Left renal cortex interstitium (tissue), 4 donors: ENCODE results near the gene PCSK6. TPM values are rescaled to one million over a fixed set of nuclear protein-coding genes. Genes with fewer than 3 reads are reported as not detected.

Experiments
- DNase-seq, 4 donors: peaks; one replicate each; pipeline ENCODE4 v3.0.0-alpha.2; 2013; ENCODE audit warnings: low read depth in 4 of 4, low spot score in 2 of 4, missing footprints in 1 of 4
- polyA plus RNA-seq, 4 donors: library from polyadenylated mRNA; unstranded; fragments of 120-200 nt; gene quantifications; one replicate each; pipeline ENCODE4 v1.2.1, GENCODE V29; 2013; ENCODE audit not compliant: insufficient read length in 4 of 4

PCSK6 gene
- polyA plus RNA-seq = 1 to 10 TPM; 7.2 to 8.2 (median 8.1) TPM

- no peak for DNase-seq
These were observed at the start of gene PCSK6 for GRCh38 chr15:101489599-101490407. PCSK6 (minus strand) TSS chr15:101489707; CDS start chr15:101489670, 37 bp downstream.

- DNase-seq = no peak
These were observed 49.5 kb upstream of the PCSK6 start for GRCh38 chr15:101538996-101539395.

- DNase-seq = no peak
These were observed 48.7 kb upstream of the PCSK6 start for GRCh38 chr15:101538177-101538576.

- DNase-seq = no peak
These were observed 48.1 kb upstream of the PCSK6 start for GRCh38 chr15:101537483-101538080.

- DNase-seq = no peak
These were observed 47.4 kb upstream of the PCSK6 start for GRCh38 chr15:101536875-101537405.

GRCh38 chr15:101536166-101536874, 46.8 kb upstream of the PCSK6 start:
- DNase-seq = no peak

- DNase-seq = no peak
These were observed 45.8 kb upstream of the PCSK6 start for GRCh38 chr15:101535170-101535902.

- DNase-seq = no peak
These were observed 45.0 kb upstream of the PCSK6 start for GRCh38 chr15:101534376-101534970.

- DNase-seq = no peak
These were observed 44.0 kb upstream of the PCSK6 start for GRCh38 chr15:101533371-101534140.

GRCh38 chr15:101532865-101533264, 43.4 kb upstream of the PCSK6 start:
- no peak for DNase-seq

GRCh38 chr15:101531170-101531569, 41.7 kb upstream of the PCSK6 start:
- no peak for DNase-seq

GRCh38 chr15:101530224-101530958, 40.9 kb upstream of the PCSK6 start:
- DNase-seq = no peak

- no peak for DNase-seq
These were observed 39.4 kb upstream of the PCSK6 start for GRCh38 chr15:101528917-101529299.

- DNase-seq = no peak
These were observed 38.8 kb upstream of the PCSK6 start for GRCh38 chr15:101528108-101528916.

- DNase-seq = no peak
These were observed 37.4 kb upstream of the PCSK6 start for GRCh38 chr15:101526890-101527289.

GRCh38 chr15:101526442-101526841, 36.9 kb upstream of the PCSK6 start:
- DNase-seq = no peak

GRCh38 chr15:101526021-101526420, 36.5 kb upstream of the PCSK6 start:
- DNase-seq = no peak
